Activated CD4-positive, CD25-positive, alpha-beta regulatory T cell treated with anti-CD3 and anti-CD28 coated beads, Interleukin-2, amount 50 U/mL, for 72 hours (primary cell): ENCODE measurements around the gene FMO1.

Experiments
- DNase-seq: peaks from one replicate; pipeline ENCODE4 v3.0.0; 2021

Gene FMO1

GRCh38 chr1:171243878-171244277 is 4.4 kb upstream of the FMO1 start:
- no peak for DNase-seq

- no peak for DNase-seq
These were observed 2.7 kb upstream of the FMO1 start for GRCh38 chr1:171245458-171246064.

GRCh38 chr1:171247501-171247900 is 793 bp upstream of the FMO1 start:
- no peak for DNase-seq

DNA sequence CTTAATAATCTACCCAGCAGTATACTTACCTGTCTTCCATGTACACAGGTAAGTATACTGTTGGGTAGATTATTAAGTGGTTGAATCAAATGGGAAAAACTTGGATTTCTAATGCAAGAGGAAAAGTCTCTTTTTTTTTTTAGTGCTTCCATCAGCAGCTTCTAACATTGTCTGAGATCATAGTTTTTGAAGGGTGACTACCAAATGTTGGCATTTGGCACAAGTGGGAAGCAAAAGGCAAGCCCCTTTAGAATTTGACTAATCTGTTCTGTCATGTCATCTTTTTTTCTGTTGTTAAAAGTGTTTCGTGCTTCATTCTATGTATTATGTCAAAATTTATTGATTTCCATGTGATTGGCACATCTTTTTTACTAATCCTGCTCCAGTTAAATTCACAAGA is 547 bp downstream of the FMO1 start:
- no peak for DNase-seq

DNA sequence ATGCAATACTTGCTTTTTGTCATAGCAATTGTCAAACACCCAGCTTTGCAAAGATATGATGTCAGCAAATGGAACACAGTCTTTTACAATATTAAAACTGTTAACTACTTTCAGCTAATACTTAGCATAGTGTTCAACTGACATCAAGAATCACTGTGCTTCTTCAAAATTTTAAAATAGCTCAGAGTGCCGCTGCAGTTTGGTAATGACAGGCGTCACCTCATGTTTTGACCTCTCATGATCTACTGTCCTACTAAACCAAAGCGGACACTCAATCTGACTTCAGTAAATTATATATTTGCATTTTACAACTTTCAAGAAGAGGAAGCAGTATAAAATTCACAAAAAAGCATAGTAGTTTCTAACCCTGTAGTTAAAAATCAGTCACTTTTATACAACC is 2.0 kb downstream of the FMO1 start:
- no peak for DNase-seq

DNA sequence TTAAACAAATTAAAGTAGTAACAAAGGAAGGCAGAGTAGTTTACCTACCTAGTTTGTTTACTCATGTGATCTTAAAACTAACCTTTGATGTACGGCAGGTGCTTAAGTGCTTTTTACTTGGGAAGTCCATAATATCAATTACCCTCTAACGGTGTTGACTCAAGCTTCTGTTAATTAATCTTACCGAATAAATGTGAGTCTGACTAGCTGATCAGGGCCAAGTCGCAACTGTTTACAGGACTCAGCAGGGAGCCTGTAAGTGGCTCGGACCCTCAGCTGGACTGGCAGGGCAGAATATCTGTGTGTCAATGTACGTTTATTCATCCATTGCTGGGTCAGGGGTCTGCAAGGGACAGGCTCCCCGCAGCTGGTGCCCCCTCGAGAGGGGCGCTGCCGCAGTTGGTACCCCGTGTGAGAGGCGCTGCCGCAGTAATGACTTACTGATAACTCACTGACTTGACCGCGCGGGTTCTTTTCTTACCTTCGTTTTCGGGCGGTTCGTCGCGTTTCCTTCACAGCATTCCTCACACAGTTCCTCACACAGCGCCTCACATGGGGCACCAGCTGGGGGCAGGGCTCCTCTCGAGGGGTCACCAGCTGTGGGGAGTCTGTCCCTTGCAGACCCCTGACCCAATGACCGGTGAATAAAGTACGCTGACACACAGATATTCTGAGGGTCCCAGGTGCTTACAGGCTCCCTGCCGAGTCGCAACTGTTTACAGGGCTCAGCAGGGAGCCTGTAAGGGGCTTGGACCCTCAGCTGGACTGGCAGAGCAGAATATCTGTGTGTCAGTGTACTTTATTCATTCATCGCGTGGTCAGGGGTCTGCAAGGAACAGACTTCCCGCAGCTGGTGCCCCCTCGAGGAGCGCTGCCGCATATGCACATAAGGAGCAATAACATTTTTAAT is 3.0 kb downstream of the FMO1 start:
- DNase-seq, result no peak

GRCh38 chr1:171251952-171252300 is 3.6 kb downstream of the FMO1 start:
- no peak for DNase-seq

DNA sequence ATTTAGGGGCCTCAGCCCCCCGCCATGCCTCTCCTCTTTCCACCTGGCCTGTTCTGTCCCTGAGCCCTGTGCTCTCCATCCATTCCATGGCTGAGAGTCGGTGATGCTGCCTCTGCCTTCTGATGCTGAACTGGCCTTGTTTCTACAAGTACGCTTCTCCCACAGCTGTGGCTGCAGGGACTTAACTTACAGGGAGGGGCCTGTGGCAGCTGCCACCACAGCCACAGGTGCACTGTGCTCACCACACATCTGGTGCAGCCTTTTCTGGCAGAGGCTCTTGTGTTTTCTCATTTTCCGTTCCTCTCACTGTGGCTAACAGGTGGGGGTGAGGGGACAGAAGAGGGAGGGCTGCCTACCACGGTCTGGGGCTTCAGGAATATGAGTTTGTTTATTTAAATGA is 4.2 kb downstream of the FMO1 start:
- DNase-seq, result no peak

GRCh38 chr1:171254859-171255258 is 6.6 kb downstream of the FMO1 start:
- no peak for DNase-seq

DNA sequence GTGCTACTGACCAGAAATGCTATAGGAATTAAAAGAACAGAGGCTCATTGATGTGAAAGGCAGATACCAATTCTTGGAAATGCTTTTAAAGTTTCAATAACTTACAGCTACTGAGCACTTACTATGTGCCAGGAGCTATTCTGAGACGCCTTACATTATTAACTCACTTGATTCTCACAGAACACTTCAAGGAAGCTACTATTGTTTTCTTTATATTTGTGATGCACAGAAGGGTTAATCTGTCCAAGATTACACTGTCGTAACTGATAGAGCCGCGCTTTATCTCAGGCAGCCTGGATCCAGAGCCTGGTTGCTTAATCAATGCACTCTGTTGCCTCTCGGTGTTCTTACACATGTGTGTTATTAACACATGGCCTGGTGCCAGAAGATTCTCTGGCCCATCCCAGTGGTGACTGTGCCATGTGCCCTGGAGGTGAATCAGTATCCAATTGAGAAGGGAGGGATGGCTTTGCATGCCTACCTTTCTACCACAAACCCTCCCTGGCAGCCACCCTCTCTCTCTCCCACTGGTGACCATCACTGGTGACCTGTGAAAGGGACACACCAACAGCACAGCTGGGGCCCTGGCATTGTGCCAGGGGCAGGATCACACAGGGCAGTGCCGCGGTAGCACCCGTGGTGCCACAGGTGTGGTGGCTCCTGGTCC is 8.8 kb downstream of the FMO1 start:
- DNase-seq, result no peak

- no peak for DNase-seq
These were observed 9.3 kb downstream of the FMO1 start for GRCh38 chr1:171257607-171258076.

GRCh38 chr1:171258429-171258828 is 10.1 kb downstream of the FMO1 start:
- DNase-seq, result no peak

- DNase-seq, result no peak
These were observed 10.6 kb downstream of the FMO1 start for GRCh38 chr1:171258943-171259342.

- DNase-seq, result no peak
These were observed 13.0 kb downstream of the FMO1 start for GRCh38 chr1:171261336-171261735.

- no peak for DNase-seq
These were observed 15.6 kb downstream of the FMO1 start for GRCh38 chr1:171263901-171264300.

DNA sequence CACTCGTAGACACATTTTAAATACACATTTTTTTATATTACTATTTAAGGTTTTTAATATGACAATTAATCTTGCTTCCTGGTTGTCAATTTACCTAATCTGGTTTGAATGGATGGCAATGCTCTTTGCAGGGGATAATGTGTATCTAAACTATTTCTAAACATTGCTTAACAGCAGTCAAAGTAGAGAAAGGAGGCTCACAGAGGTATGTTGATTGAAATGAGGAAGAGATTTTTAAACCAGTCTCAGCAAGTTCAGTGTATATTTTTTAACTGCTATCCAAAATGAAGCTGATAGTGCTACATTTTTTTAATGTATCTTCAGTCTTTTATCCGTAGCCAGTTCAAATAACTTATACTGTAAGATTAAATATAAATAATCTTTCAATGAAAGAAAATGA is 17.4 kb downstream of the FMO1 start:
- DNase-seq, result no peak

GRCh38 chr1:171266930-171267329 is 18.6 kb downstream of the FMO1 start:
- DNase-seq, result no peak

GRCh38 chr1:171267391-171267790 is 19.1 kb downstream of the FMO1 start:
- DNase-seq, result no peak

DNA sequence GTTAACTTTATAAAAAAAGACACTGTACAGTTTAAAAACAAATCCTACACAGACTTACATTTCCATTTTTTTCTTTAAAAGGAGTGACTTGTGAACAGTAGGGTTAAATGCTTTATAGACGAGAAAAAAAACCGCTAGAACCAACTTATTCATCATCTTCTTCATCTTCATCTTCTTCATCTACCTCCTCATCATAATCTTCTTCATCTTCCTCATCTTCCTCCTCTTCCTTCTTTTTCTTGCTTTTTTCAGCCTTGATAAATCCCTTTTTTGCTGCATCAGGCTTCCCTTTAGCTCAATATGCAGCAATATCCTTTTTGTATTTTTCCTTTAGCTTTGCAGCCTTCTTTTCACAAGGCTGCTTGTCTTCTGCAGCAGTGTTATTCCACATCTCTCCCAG is 22.5 kb downstream of the FMO1 start:
- DNase-seq, result no peak

DNA sequence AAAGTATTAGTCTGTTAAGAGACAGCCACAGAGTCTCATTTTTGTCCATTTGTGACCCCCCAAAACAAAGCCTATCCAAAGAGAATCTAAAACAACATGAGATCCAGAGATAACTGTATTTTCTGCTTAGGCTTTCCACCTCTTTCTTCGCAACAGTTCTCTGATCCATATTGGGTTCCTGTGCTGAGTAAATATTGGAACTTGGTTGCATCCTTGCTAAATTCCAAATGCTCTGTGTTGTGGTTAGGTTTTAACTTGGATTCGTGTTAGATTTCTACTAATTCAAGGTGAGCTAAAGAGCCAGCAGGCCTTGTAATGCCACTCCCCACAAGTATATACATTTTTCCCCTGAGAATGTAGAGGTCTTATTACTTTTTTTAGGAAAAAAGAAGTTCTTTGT is 29.2 kb downstream of the FMO1 start:
- DNase-seq, result no peak

GRCh38 chr1:171279234-171279633 is 30.9 kb downstream of the FMO1 start:
- no peak for DNase-seq

DNA sequence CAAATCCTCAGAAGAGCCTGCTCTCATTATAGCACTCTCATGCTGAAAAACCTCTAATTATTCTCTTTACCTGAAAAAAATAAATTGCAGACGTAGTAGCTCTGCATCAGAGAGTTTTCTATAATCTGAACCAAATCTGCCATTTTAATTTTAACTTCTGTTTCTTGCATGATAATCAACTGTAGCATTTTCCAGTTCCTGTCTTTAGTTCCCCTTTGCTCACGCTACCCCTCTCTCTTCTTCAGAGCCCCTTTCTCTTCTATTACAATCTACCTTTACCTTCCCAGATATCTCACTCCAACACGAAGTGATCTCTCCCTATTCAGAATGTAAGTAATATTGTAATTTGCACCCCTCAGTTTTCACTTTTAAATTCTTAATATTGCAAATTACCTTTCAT is 31.4 kb downstream of the FMO1 start:
- no peak for DNase-seq

- DNase-seq, result no peak
These were observed 32.3 kb downstream of the FMO1 start for GRCh38 chr1:171280599-171280998.
